Activated CD4-positive, alpha-beta T cell treated with anti-CD3 and anti-CD28 coated beads, Interleukin-2, amount 50 U/mL, for 16 hours (primary cell): ENCODE data around the gene LIF.
A peak's percentile ranks its signal among the peaks of the same experiment; 100 is the strongest.

Source experiments
- DNase-seq: peaks from one replicate; pipeline ENCODE4 v3.0.0-alpha.2; 2020

LIF gene

DNA sequence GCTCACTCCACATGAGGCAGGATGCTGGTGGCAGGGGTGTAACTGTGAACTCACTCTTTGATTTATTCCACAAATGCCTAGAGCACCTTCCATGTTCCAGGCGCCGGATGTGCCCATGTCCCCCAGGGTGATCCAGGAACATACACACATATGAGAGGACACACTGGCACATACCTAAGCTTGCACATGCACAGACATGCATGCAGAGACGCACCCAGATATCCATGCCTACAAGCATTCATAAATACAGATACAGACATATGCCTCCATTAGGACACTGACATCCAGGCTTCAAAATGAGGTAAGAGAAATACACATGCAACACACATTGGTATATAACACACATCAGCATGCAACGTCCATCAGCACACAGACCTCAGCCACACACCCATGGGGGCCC lies 15.6 kb upstream of the LIF start:
- DNase-seq, result no peak

DNA sequence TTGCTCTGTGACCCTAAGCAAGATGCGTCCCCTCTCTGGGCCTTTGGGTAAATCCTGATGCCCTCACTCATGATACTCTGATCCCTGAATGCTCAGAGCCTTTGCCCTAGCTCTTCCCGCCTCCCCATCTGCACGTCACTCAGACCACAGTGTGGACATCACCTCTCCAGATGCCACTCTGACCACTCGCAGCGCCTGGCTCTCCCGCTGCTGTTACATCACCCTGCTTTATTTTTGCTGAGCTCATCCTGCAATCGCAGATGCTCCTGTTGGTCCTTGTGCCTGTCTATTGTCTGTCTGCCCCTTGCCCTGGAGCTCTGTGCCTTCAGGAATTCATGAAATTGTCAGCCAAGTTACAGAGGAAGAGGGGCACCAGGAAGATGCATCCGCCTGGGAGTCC lies 14.6 kb upstream of the LIF start:
- peak; percentile 36 for DNase-seq

- no peak for DNase-seq
Observed at GRCh38 chr22:30260682-30261081, 14.1 kb upstream of the LIF start.

DNA sequence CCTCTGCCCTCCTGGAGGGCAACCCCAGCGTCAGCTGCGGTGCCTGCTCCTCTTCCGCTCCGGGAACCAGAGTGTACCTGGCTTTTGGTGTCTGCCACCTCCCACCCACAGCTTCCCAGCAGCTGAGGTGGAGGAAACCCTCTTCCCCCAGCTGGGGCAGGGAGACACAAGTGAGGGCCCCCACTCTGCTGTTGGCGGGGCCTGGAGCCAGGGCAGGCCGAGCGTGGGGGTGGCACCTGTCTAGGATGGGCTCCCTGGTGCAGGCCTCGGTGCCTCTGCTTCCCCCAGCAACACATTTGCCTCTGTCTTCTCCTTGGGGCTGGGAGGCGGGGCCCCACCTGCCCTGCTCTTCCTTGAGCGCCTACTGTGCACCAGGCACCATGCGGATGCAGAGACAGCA lies 13.7 kb upstream of the LIF start:
- DNase-seq, result no peak

DNA sequence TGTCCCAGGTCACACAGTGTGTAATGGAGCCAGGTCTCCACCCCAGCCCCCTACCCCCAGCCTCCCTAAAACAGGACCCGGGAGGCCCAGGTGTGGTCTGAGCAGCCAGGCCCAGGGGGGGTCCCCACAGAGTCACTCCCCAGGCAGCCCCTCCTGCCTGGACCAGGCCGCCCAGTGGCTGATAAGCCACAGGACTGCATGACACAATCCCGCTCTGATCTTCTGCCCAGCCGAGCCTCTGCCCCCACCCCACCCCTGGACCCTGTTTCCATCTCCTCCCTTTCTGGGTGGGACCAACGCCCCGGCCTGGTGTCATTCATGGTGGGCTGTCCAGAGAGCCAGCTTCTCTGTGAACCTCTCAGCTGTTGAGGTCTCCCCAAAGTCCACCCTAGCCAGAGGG lies 7.8 kb upstream of the LIF start:
- no peak for DNase-seq

- peak; percentile 38 for DNase-seq
Observed at GRCh38 chr22:30253205-30253852, 6.8 kb upstream of the LIF start.

GRCh38 chr22:30252411-30253204 lies 6.0 kb upstream of the LIF start:
- DNase-seq, result no peak

- DNase-seq, result no peak
Observed at GRCh38 chr22:30251711-30252110, 5.2 kb upstream of the LIF start.

DNA sequence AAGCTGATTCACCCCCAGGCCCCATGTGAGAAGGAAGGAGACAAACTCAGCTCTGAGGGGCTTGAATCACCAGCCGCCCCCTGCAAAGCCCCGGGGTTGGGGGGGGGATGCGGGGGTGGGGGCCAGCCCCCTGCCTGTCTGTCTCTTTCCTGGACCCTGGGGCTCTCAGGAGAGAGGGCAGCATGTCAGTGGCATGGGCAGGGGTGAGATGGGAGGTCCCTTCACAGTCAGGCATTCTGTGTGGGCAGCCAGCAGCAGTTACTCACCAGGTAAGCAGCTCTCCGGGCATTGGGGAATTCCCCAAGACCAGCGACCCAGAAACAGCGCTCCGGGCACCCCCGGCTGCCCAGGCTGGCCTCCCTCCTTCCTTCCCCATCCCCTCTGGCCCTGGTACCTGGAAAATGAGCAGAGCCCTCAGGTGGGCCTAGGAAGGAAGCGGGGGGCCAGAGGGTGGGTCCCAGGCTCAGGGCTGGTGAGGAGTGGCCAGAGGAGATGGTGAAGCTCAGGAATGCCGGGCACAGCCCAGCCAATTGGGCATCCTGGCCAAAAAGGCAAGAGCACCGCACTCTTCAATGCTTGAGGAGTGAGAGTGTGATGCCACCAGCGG lies 4.2 kb upstream of the LIF start:
- peak; percentile 43 for DNase-seq

GRCh38 chr22:30250039-30250565 lies 3.5 kb upstream of the LIF start:
- no peak for DNase-seq

DNA sequence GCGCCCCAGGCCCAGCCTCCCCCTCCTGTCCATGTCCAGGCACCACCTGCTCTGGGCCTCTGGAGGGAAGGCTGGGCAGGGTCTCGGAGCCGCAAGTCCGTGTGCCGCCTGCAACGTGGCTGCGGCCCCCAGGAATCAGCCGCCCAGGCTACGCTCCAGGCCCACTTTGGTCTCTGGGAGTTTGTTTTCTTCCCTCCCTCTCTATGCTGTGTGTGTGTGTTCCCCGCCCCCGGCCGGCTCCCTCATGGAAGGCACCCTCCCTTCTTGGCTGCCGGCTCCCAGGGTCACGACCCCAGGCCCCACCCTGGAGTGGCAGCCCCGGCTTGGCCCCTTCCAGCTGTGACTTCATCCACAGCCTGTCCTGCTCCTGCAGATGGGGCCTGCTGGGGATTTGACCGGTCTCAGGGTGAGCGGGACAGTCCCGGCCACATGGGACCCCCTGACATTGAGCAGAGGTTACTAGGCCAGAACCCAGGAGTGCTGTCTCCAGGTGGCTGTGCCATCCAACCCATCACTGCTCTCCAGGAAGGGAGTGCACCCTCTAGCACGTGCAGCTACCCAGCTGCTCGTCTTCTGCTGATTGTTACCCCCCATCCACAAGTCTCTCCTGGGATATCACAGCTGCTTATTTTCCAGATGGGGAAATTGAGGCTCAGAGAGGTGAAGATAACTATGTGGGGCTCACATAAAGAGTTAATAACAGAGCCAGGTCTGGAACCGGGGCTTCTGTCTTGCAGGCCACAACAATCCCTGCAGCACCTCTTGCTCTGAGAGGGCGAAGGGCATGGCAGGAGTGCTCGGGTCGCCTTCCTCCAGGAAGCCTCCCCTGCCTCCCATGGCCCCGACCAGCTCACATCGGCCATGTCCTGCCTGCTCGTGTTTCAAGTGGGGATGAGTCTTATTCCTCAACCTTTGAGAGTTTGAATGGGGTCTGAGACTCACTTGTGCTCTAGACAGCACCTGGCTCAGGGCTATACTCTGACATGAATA lies 2.8 kb upstream of the LIF start:
- DNase-seq, result no peak

GRCh38 chr22:30248484-30248883 lies 1.9 kb upstream of the LIF start:
- DNase-seq, result no peak

GRCh38 chr22:30247974-30248373 lies 1.4 kb upstream of the LIF start:
- no peak for DNase-seq

GRCh38 chr22:30247561-30247960 lies 1.0 kb upstream of the LIF start:
- DNase-seq, result no peak

DNA sequence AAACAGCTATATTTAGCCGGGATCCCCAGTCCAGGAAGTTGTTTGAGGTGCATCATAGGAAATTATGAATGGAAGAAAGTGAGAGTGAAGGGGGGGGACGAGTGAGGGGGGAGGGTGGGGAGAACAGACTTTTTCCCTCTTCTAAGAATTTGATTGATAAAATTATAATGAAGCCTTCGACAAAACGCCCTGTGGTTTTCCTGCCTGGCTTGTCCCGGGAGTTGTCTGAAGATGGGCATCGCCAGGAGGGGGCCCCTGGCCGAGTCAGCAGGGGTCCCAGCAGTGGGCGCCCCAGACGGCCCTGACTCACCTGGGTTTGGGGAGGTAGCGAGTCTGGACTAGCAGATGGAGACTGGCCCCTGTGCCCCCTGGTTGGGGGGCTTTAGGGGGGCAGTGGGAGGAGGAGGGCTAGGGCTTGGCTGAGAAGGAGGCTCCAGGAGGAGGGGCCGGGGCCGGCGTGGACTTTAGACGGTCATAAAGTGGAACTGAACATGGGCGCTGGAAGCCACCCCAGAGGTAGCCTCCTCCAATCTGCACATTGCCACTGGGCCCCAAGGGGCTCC lies 336 bp upstream of the LIF start:
- no peak for DNase-seq

GRCh38 chr22:30245181-30245984 lies 1.2 kb downstream of the LIF start:
- DNase-seq, result peak; percentile 63

- peak; percentile 36 for DNase-seq
Observed at GRCh38 chr22:30244641-30245040, 1.9 kb downstream of the LIF start.

- peak; percentile 45 for DNase-seq
Observed at GRCh38 chr22:30244066-30244465, 2.5 kb downstream of the LIF start.

DNA sequence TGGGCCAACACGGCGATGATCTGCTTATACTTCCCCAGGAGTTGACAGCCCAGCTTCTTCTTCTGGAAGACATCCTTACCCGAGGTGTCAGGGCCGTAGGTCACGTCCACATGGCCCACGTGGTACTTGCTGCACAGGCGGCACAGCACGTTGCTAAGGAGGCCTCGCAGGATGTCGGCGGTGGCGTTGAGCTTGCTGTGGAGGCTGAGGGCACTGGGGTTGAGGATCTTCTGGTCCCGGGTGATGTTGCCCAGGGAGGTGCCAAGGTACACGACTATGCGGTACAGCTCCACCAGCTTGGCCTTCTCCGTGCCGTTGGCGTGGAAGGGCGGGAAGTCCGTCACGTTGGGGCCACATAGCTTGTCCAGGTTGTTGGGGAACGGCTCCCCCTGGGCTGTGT lies 2.9 kb downstream of the LIF start:
- peak; percentile 56 for DNase-seq

DNA sequence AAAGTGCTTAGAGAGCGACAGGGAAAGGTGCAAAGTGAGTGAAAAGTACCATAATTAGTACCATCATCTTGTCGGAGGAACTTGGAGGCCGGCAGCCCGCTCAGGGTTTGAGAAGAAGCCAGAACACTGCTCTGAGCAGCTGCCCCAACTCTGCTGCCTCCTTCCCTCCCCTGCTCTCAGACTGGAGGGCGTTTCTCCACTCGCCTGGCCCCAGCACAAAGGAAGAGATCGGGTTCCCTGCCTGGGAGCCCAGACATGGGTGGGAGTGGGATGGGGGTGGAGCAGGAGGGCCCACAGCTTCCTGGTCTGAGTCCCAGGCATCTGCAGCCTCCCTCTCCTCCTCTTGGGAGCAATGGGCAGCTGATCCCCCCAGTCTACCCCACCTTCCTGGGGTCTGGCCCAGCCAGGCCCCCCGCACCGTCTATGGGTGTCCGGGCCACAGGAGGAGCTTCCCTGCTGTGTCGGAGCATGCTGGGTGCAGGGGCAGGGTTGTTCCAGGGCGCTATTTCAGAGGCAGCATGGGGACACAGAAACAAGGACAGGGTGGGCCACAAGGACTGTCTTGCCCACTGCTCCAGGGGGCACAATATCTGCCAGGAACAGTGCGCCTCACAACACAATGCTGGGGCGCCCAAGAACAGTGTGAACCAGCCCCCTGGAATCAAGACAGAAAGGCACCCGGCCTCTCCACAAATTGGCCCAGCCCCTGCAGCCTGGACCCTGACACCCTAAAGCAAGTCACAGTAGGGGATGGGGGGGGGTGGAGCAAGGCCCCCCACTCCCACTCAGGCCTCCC lies 4.8 kb downstream of the LIF start:
- peak; percentile 38 for DNase-seq
